HEK293 (cell line): ENCODE data around the gene PHACTR1.

Source experiments
- GLIS1 ChIP-seq: fragments of 450-650 bp; formaldehyde crosslinking; IDR thresholded peaks from 2 replicates; pipeline ENCODE4 v1.5.1; 2016; ENCODE audit warnings: missing biosample characterization, missing genetic modification characterization
- HOXC10 ChIP-seq: sonication (generic); formaldehyde crosslinking; IDR thresholded peaks from 2 replicates; pipeline ENCODE4 v1.8.1; 2023; ENCODE audit warnings: mild to moderate bottlenecking, missing genetic modification reagents
- KLF16 ChIP-seq: fragments of 450-650 bp; formaldehyde crosslinking; IDR thresholded peaks from 2 replicates; pipeline ENCODE4 v1.5.1; 2017; ENCODE audit warnings: missing biosample characterization, missing genetic modification characterization
- PRDM10 ChIP-seq: fragments of 450-650 bp; formaldehyde crosslinking; IDR thresholded peaks from 2 replicates; pipeline ENCODE4 v1.5.1; 2016; ENCODE audit warnings: missing biosample characterization, missing genetic modification characterization
- PRDM2 ChIP-seq: fragments of 450-650 bp; formaldehyde crosslinking; IDR thresholded peaks from 2 replicates; pipeline ENCODE4 v1.5.1; 2016; ENCODE audit warnings: missing biosample characterization, missing genetic modification characterization, borderline replicate concordance
- YY1 ChIP-seq: fragments of 450-650 bp; formaldehyde crosslinking; IDR thresholded peaks from 2 replicates; pipeline ENCODE4 v1.5.1; 2018; ENCODE audit warnings: missing biosample characterization, missing genetic modification characterization
- ZBTB26 ChIP-seq: fragments of 450-650 bp; formaldehyde crosslinking; optimal IDR thresholded peaks from 2 replicates; pipeline ENCODE3; 2016; ENCODE audit warnings: missing biosample characterization, mild to moderate bottlenecking, missing genetic modification characterization
- ZBTB7A ChIP-seq: fragments of 450-650 bp; formaldehyde crosslinking; IDR thresholded peaks from 2 replicates; pipeline ENCODE4 v1.5.1; 2016; ENCODE audit warnings: low read depth, missing biosample characterization, missing genetic modification characterization
- ZNF146 ChIP-seq: fragments of 450-650 bp; formaldehyde crosslinking; IDR thresholded peaks from 2 replicates; pipeline ENCODE4 v1.5.1; 2016; ENCODE audit warnings: missing biosample characterization, missing genetic modification characterization
- ZNF155 ChIP-seq: fragments of 450-650 bp; formaldehyde crosslinking; IDR thresholded peaks from 2 replicates; pipeline ENCODE4 v1.5.1; 2016; ENCODE audit warnings: missing biosample characterization, missing genetic modification characterization
- ZNF211 ChIP-seq: fragments of 450-650 bp; formaldehyde crosslinking; IDR thresholded peaks from 2 replicates; pipeline ENCODE4 v1.5.1; 2016; ENCODE audit warnings: low read depth, missing biosample characterization, missing genetic modification characterization
- ZNF266 ChIP-seq: fragments of 450-650 bp; formaldehyde crosslinking; IDR thresholded peaks from 2 replicates; pipeline ENCODE4 v1.5.1; 2016; ENCODE audit warnings: missing biosample characterization, missing genetic modification characterization, low read depth
- ZNF341 ChIP-seq: fragments of 450-650 bp; formaldehyde crosslinking; IDR thresholded peaks from 2 replicates; pipeline ENCODE4; 2016; ENCODE audit warnings: low read depth, missing biosample characterization, missing genetic modification characterization
- ZNF404 ChIP-seq: fragments of 450-650 bp; formaldehyde crosslinking; IDR thresholded peaks from 2 replicates; pipeline ENCODE4 v1.5.1; 2017; ENCODE audit warnings: missing biosample characterization, missing genetic modification characterization
- ZNF416 ChIP-seq: fragments of 450-650 bp; formaldehyde crosslinking; IDR thresholded peaks from 2 replicates; pipeline ENCODE4 v1.5.1; 2016; ENCODE audit warnings: missing biosample characterization, missing genetic modification characterization
- ZNF48 ChIP-seq: fragments of 450-650 bp; formaldehyde crosslinking; IDR thresholded peaks from 2 replicates; pipeline ENCODE4 v1.5.1; 2016; ENCODE audit warnings: missing biosample characterization, missing genetic modification characterization
- ZNF513 ChIP-seq: fragments of 450-650 bp; IDR thresholded peaks from 2 replicates; pipeline ENCODE4 v1.5.1; 2018; ENCODE audit warnings: missing biosample characterization, missing genetic modification characterization
- ZNF544 ChIP-seq: fragments of 450-650 bp; formaldehyde crosslinking; IDR thresholded peaks from 2 replicates; pipeline ENCODE4 v1.5.0; 2017; ENCODE audit warnings: missing biosample characterization, missing genetic modification characterization
- ZNF626 ChIP-seq: fragments of 450-650 bp; sonication (Bioruptor Pico); formaldehyde crosslinking; IDR thresholded peaks from 2 replicates; pipeline ENCODE4 v1.5.1; 2018; ENCODE audit warnings: missing biosample characterization, missing genetic modification characterization, inconsistent platforms
- ZNF645 ChIP-seq: fragments of 450-650 bp; formaldehyde crosslinking; IDR thresholded peaks from 2 replicates; pipeline ENCODE4; 2016; ENCODE audit warnings: missing biosample characterization, missing genetic modification characterization
- ZNF692 ChIP-seq: fragments of 450-650 bp; formaldehyde crosslinking; IDR thresholded peaks from 2 replicates; pipeline ENCODE4 v1.5.1; 2016; ENCODE audit warnings: missing biosample characterization, missing genetic modification characterization
- ZNF747 ChIP-seq: fragments of 450-650 bp; formaldehyde crosslinking; IDR thresholded peaks from 2 replicates; pipeline ENCODE4 v1.5.1; 2016; ENCODE audit warnings: missing biosample characterization, missing genetic modification characterization
- ZNF777 ChIP-seq: fragments of 450-650 bp; formaldehyde crosslinking; IDR thresholded peaks from 2 replicates; pipeline ENCODE4 v1.5.1; 2017; ENCODE audit warnings: missing biosample characterization, missing genetic modification characterization, borderline replicate concordance

The PHACTR1 gene

GRCh38 chr6:13012977-13013680 lies 296.6 kb downstream of the PHACTR1 start (continued):
- TF ChIP-seq ZNF645 (no peak), ZNF341 (tag by site-specific recombination) (no peak), ZNF404 (tag by site-specific recombination) (no peak), ZBTB26 (tag by site-specific recombination) (peak; percentile 19), PRDM10 (peak; percentile 54), ZNF146 (no peak), ZNF513 (tag by site-specific recombination) (no peak), PRDM2 (tag by site-specific recombination) (no peak), ZBTB7A (tag by site-specific recombination) (no peak), ZNF48 (tag by site-specific recombination) (no peak), KLF16 (no peak), ZNF266 (tag by site-specific recombination) (no peak), ZNF155 (tag by site-specific recombination) (no peak), ZNF626 (tag by site-specific recombination) (no peak), YY1 (tag by site-specific recombination) (no peak), ZNF416 (tag by site-specific recombination) (no peak), ZNF544 (tag by site-specific recombination) (no peak), HOXC10 (CRISPR knock-in tag) (no peak), GLIS1 (tag by site-specific recombination) (no peak), ZNF211 (no peak), ZNF747 (tag by site-specific recombination) (no peak), ZNF692 (tag by site-specific recombination) (no peak), ZNF777 (tag by site-specific recombination) (no peak)
